GM21447 (cell line): Measurements from ENCODE around the gene SLAIN2.
"Not testable (repeated sequence)": the region's sequence is repeated elsewhere in the genome, so short reads cannot be mapped to it uniquely, and the experiment has no call there.

Source experiments
- ATAC-seq: cut with Tn5 transposase; IDR thresholded peaks from one replicate; pipeline ENCODE4 v1.9.1; 2021; ENCODE audit not compliant: unreplicated experiment

Gene SLAIN2

DNA sequence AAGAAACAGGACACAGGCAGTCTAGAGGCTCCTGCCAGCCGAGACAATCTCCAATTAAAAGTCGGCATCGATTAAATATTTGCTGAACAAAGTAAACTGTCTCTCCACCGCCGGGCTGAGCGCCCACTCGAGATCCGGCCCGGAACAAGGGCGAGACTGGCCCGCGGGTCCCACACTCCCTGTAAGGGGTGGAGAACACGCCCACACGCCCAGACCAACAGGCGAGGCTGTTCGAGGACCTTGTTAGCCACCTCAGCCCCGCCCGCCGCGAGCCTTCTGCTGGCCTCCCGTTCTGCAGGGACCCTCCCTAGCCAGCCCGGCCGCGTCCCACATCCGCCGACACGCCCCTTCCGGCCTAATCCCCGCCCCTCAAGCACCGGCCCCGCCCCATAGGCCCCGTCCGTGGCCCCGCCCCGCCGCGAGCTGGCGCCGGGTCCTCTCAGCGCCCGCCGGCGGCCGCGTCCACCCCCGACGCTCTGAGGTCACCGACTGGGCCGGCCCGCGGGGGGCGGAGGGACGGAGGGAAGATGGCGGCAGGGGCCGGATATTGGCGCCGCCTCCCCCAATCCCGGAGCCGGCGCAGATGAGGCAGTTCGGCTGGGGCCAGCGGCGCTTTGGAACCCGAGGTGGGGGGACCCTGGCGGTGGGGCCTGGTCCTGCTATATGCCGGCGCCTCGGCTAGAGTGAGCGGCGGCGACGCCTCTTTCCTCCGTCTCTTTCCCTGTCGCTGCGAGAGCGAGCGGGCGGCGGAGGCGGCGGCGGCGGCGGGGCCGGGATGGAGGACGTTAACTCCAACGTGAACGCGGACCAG, at the start of gene SLAIN2:
SLAIN2 (plus strand) TSS at position 565 of the 811 bp plus-strand sequence; CDS start at position 776, 211 bp downstream.
- peak; percentile 90 for ATAC-seq

DNA sequence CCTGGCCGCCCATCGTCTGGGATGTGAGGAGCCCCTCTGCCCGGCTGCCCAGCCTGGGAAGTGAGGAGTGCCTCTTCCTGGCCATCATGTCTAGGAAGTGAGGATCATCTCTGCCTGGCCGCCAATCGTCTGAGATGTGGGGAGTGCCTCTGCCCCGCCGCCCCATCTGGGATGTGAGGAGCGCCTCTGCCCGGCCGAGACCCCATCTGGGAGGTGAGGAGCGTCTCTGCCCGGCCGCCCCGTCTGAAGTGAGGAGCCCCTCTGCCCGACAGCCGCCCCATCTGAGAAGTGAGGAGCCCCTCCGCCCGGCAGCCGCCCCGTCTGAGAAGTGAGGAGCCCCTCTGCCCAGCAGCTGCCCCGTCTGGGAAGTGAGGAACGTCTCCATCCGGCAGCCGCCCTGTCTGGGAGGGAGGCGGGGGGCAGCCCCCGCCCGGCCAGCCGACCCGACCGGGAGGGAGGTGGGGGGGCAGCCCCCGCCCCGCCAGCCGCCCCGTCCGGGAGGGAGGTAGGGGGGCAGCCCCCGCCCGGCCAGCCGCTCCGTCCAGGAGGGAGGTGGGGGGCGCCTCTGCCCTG, 49.0 kb upstream of the SLAIN2 start:
- not testable (repeated sequence) for ATAC-seq

DNA sequence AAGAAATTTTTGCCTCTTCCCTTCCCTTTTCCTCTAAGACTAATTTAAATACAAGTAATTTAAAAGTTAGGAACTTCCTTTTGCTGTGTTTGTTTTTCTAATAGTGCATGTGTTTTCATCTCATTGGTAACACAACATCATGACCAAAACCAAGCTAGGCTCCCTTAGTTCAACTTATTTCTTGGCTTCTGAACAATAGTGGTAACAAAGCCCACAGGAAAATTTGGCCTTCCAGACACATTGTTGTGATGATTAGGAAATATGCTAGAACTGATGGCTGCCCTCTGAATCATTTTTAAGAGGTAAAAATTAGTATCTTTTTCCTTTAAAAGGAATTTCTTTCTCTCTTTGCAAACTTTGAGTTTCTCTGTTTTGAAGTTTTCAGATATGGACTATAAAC, 46.2 kb upstream of the SLAIN2 start:
- no peak for ATAC-seq

DNA sequence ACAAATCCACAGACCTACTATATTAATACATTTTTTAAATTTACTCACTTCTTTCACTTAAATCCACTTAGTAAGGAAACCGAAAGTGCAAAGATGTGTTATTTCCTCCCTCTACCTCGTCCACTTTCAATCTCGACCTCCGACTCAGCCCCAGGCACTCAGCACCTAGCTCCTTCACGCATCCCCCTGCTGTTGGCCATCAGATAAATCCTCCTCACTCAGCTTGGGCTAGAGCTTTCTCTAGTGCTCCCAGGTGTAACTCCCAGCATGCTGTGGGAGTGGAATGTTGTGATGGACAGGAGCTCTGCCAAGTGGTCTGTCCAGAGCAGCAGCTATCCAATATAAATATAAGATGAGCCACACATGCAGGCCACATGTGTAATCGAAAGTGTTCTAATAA, 45.0 kb upstream of the SLAIN2 start:
- ATAC-seq, result peak; percentile 94

DNA sequence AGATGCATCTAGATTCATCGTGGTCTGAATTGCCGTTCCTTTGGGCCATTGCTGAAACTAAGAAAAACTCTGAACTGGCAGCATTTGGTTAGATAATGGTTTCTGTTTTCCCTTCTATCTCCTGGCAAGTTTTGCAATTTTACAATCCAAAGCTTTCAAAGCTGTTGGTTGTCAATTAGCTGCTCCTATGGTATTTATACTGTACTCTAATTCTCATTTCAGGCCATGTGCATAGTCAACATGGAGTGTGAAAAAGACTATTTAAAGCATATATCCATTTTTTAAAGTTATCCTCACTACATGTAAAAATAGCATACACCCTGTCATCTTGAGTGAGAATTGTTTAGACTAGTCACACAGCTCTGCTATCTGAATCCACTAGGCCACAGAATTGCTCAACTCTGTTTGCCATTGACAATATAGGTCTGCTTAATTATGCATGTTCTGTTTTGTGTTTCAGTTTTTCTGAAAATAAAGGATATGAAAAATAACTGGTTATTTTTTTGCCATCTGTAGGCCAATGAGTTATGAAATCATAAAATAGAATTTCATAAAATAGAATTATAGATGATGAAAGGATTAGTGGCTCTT, 44.0 kb upstream of the SLAIN2 start:
- no peak for ATAC-seq

DNA sequence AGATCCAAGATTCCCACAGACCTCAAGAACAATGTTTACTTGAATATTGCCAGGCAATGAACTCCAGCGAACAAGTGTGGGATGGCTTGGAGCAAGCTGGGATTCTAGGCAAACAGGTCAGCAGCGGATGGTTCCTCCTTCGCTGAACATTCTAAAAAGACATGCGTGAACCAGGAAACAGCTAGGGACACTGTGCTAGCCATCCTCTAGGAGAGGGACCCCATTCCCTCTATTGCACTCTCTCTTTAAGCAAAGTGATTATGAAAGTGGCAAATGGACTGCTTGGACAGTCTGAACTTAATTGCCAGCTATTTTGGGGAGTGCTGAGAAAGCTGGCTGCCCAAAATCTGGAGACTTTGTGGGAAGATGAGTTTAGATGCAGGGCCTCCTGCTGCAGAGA, 41.8 kb upstream of the SLAIN2 start:
- no peak for ATAC-seq

DNA sequence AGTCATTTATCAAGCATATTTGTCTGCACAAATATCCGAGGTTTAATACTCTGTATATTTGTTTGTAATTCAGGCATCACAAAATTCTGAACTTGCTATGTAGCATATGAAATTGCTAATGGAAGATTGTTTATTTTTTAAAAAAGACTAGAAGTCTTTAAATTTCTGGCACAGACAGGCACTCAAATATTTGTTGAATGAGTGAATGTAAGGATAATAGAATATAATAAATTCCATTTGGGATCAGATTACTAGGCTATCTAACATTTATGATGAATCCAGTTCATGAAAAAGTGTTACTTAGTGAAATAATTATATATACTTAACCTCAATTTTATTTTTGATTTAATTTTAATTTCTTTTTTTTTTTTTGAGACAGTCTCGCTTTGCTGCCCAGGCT, 41.3 kb upstream of the SLAIN2 start:
- no peak for ATAC-seq

DNA sequence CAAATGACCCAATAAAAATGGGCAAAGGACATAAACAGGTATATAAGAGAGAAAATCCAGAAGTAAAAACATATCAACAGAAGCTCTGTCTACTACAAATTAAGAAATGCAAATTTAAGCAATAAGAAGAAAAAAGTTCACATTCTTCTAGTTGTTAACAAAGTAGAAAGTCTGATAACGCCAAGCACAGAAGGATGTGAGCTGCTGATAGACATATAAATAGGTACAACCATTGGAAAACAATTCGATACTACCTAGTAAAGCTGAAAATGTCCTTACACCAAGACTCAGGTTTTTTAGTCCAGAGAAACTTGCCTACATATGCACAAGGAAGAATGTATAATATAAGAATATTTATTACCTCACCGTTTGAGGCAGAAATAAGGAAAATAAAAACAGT, 35.8 kb upstream of the SLAIN2 start:
- no peak for ATAC-seq

DNA sequence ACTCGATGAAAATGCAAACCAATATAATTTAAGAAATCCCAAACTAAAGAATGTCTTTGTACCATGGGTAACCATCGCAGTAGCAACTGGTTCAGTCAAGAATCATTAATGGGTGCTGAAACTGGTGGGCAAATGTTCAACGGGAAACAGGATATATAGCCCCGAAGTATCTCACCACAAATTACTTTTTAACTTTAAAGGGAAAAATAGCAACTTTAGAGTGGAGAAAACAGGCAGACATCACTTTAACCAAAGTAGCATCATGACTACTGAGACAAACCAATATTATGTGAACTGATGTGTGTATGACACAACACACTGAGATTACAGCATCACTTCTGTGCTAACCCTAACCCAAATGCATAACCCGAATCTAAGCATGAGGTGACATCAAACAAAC, 33.8 kb upstream of the SLAIN2 start:
- peak; percentile 82 for ATAC-seq

DNA sequence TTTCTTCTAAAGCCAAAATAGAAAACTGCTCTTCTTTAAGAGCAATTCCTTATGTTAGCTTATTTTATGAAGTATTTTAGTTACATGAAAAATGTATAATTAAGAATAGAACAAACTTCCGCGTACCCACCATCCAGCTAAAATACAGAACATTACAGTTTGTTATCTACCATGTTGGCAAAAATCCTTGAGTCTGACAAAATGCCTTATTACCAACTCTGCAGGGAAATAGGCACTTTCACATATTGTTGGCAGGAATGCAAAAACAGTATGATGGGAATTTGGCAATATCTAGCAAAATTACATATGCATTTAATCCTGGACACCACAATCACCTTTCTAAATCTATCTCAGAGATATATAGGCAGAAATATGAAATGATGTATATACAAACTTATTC, 32.4 kb upstream of the SLAIN2 start:
- ATAC-seq, result no peak

DNA sequence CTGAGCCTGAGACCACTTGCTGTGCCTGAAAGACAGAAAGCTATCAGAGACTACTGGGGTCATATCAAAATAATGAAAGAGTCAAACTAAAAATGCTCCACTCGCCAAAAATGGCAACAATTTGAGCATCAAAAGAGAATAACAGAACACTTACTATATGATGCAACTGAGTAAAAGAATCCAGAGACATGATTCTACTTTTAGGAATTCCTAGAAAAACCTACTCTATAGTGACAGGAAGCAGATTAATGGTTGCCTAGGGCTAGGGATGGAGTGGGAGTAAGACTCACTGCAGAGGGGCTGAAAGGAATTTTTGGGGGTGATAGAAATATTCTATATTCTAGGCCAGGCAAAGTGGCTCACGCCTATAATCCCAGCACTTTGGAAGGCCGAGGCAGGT, 29.4 kb upstream of the SLAIN2 start:
- ATAC-seq, result no peak

DNA sequence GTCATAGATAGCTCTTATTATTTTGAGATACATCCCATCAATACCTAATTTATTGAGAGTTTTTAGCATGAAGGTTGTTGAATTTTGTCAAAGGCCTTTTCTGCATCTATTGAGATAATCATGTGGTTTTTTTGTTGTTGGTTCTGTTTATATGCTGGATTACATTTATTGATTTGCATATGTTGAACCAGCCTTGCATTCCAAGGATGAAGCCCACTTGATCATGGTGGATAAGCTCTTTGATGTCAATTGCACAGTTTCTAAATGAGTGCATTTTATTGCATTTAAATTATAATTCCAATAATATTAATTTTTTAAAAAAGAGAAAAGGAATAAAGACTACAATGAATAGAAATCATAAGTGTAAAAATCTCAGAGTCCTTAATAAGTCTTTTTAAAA, 26.6 kb upstream of the SLAIN2 start:
- ATAC-seq, result not testable (repeated sequence)

DNA sequence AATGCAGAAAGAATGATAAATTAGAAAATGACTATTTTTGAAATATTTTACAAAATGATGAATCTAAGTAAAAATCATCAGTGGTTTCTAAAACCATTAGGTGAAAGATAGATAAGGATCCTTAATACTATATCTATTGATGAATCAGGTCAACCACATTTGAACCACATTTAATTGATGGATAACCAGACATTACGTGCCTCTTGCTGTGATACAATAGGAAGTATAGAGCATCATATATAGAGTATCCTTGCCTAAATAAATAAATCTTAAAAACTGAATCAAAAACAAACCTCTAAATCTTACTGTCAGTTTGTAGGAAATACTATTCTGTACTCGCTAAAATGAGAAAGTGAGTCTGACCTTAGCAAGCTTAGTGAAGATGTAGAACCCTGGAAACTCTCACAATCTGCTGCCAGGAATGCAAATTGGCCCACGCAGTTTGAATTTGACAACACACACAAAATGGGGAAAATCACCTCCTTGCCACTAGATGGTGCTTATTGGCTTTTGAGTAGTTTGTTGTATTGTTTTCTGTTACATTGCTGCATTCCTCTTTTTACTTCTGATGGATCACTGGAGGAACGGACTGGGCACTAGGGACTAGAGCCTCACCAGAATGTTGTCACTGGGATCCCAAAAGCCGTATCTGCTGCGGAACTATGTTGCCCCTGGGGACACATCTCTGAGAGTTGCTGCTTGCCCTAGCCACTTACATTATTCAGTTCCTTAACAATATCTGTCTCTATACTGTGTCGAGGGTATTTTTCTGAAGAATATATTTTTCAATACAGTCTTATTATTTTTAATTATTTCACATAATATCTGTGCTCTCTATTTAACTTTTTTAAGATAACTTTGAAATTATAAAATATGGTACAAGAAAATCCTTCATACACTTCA, 25.4 kb upstream of the SLAIN2 start:
- ATAC-seq, result peak; percentile 70

DNA sequence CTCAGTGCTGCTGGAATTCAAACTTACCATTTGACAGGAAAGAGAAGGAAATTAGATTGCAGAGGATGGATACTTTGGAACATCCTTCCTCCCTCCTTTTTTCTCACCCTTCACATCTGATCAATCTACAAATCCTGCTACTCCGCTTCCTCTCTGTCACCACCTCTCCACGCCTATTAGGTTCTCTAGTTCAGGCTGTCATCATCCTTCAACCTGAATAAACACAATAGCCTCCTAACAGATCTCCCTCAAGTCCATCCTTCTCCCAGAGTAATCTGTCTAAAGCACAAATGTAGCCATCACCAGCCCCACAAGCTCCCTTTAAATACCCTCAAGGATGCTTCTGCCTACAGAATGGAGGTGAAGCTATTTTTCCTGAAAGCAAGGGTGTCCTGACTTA, 20.0 kb upstream of the SLAIN2 start:
- no peak for ATAC-seq

DNA sequence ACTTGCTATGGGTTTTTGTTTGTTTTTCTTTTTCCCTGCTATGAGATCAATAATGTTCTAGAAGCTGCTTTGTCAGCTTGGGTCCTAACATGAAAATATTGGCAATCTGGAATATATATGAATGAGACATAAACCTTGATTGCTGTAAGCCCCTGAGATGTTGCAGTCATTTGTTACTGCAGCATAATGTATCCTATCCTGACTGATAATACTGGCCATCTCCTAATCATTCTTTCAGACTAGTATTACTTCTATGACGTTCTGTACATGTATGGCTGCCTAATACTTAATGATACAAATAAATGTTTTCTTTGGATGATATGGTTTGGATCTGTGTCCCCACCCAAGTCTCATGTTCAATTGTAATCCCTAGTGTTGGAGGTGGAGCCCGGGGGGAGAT, 19.3 kb upstream of the SLAIN2 start:
- ATAC-seq, result no peak

DNA sequence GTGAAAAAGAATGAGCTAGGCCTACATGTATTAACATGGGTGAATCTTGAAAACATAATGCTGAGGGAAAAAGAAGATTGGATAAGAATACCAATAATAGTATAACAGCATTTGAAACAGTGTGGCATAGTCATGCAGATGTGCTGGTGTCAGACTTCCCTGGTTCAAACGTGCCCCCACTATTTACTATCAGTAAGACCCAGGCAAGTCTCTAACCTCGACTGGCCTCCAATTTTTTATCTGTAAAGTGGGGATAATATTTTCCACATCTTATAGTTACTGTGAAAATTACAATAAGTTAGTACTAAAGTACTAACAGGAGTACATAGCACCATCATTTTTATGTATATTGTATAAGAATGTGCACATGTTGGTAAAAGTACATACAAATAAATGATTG, 17.0 kb upstream of the SLAIN2 start:
- no peak for ATAC-seq

DNA sequence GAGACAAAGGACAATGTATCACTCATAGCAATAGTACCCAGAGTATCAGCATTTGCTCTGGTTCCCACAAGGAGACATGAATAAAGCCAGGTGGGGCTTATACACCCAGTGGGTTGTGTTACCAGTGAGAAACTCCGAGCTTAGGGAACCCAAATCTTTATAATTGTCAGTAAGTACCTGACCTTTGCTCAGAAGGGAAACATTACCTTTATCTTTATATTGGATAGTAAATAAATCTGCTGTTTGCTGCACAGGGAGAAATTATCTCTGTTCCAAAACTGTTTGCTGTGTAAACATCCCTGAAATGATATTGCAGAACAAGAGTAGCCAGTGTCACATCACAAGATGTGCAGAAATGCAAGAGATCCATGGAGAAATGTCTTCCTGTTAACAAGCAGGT, 12.1 kb upstream of the SLAIN2 start:
- ATAC-seq, result no peak

DNA sequence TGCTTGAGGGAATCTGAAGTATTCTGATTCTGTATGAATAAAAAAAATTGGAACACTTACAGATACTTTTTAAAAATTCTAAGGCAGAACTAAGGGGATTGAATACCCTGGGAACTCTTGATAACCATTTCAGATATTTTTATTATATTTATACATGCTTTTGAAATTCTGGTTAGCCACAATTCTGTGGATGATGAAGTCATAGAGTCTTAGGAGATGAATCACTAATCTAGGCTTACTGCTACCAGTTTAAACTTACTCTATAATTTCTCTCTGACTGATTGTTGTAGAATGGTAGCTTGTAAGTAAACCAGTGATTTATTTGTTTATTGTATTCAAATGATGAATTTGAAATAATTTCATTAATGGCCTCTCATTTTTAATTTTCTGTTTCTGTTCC, 11.4 kb upstream of the SLAIN2 start:
- ATAC-seq, result no peak

DNA sequence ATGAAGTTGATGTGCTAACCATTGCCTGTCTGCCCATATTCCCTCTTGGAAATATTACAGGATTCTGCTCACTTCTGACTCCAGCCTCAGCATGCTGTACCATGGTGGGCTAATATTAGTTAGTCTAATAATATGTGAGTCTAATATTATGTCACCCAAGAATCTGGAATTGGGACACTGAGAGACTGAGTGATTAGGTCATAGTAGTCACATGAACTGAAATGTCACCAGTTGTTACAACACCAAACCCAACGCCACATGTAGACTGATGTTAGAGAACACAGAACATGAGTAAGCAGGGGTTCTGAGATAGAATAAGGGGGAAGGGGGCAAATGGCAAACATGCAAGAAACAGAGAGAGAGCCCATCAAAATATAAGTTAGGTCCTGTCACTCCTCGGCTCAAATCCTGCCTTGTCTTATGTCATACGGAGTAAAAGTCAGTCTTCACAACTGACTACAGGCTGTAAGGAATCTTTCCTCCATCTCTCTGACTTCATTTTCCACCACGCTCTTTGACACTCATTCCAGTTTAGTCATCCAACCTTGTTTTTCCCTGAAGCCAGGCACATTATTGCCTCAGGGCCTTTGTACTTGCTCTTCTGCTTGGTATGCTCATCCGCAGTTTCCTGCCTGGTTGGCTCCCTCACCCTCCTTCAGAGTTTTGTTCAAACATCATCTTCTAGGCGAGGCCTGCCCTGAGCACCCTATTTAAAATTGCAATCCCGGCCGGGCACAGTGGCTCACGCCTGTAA, 9.6 kb upstream of the SLAIN2 start:
- ATAC-seq, result no peak

DNA sequence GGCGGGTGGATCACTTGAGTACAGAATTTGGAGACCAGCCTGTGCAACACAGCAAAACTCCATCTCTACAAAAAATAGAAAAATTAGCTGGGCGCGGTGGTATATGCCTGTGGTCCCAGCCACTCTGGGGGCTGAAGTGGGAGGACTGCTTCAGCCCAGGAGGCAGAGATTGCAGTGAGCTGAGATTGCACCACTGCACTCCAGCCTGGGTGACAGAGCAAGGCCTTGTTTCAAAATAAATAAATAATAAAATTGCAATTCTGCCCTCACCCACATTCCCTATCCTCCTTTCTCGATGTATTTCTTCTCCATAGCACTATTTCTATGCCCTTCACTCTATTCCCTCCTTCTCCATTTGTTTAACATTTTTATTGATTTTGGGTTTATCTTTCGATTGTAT, 8.7 kb upstream of the SLAIN2 start:
- no peak for ATAC-seq

DNA sequence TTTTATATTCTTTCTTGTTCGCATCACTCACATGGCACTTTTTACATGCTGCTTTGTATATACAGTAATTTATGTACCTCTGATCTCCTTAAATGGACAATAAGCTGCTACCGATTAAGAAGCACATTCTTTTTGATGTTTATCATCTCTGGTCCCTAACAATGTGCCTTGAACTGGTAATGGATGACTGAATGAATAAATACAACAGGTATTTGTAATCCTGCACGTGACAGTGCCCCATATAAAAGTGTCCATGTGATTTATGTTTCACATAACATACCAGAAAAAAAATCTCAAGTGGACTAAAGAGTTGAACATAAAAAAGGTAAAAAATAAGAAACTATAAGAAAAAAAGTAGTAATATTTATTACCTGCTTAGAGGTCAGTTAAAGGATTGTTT, 7.7 kb upstream of the SLAIN2 start:
- no peak for ATAC-seq
